ENCODE results near the gene NT5C1B.
A peak's percentile ranks its signal among the peaks of the same experiment; 100 is the strongest.

Gene NT5C1B

GRCh38 chr2:18559531-18560030, 29.8 kb downstream of the NT5C1B start:
- peak overlapping the region; percentile 96 for H3K27ac ChIP-seq
- peak; percentile 1 for DNase-seq (ENCODE audit: low spot score)
- CTCF ChIA-PET, result interaction anchor here (0.6 kb wide), 4 partner anchors 98 to 919 kb away, joined by 3 to 4 read pairs (median 3); no protein-coding TSS in a partner anchor

GRCh38 chr2:18558458-18558857, 30.9 kb downstream of the NT5C1B start:
- no peak for TF ChIP-seq CTCF (conservative IDR thresholded peaks at IDR 0.05; ENCODE audit: low read depth)
- no peak overlapping the region for H3K27ac ChIP-seq
- DNase-seq (ENCODE audit: low spot score), result no peak
- POLR2A ChIA-PET (ENCODE audit: low non-redundant PET), result no interaction called here
- CTCF ChIA-PET, result no interaction called here

More at GRCh38 chr2:18559531-18560030, 29.8 kb downstream of the NT5C1B start:
- no peak for TF ChIP-seq CTCF (conservative IDR thresholded peaks at IDR 0.05; ENCODE audit: low read depth)
- POLR2A ChIA-PET (ENCODE audit: low non-redundant PET), result interaction anchor here (0.8 kb wide), 1 partner anchor 13 kb away, joined by 3 read pairs; no protein-coding TSS in a partner anchor

- CTCF ChIA-PET, result no interaction called here
- no peak for TF ChIP-seq CTCF (conservative IDR thresholded peaks at IDR 0.05; ENCODE audit: low read depth)
- DNase-seq (ENCODE audit: low spot score), result no peak
- POLR2A ChIA-PET (ENCODE audit: low non-redundant PET), result no interaction called here
- H3K27ac ChIP-seq, result no peak overlapping the region
Measured at GRCh38 chr2:18557121-18557520, 32.2 kb downstream of the NT5C1B start.

- TF ChIP-seq CTCF (conservative IDR thresholded peaks at IDR 0.05; ENCODE audit: low read depth), result no peak
- ChIA-PET POLR2A (ENCODE audit: low non-redundant PET) (no interaction called here), CTCF (interaction anchor here (0.6 kb wide), 1 partner anchor 1188 kb away, joined by 3 read pairs; no protein-coding TSS in a partner anchor)
- H3K27ac ChIP-seq, result no peak overlapping the region
- DNase-seq (ENCODE audit: low spot score), result no peak
Measured at GRCh38 chr2:18552351-18553077, 36.9 kb downstream of the NT5C1B start.

GRCh38 chr2:18551623-18552022, 37.7 kb downstream of the NT5C1B start:
- no peak for DNase-seq (ENCODE audit: low spot score)
- no peak for TF ChIP-seq CTCF (conservative IDR thresholded peaks at IDR 0.05; ENCODE audit: low read depth)
- ChIA-PET CTCF (interaction anchor here (0.6 to 0.9 kb wide), 2 partner anchors 43 to 1189 kb away, joined by 3 read pairs; no protein-coding TSS in a partner anchor), POLR2A (ENCODE audit: low non-redundant PET) (no interaction called here)
- no peak overlapping the region for H3K27ac ChIP-seq

GRCh38 chr2:18551169-18551568, 38.2 kb downstream of the NT5C1B start:
- no peak for TF ChIP-seq CTCF (conservative IDR thresholded peaks at IDR 0.05; ENCODE audit: low read depth)
- ChIA-PET CTCF (interaction anchor here (0.9 kb wide), 1 partner anchor 43 kb away, joined by 3 read pairs; no protein-coding TSS in a partner anchor), POLR2A (ENCODE audit: low non-redundant PET) (no interaction called here)
- no peak overlapping the region for H3K27ac ChIP-seq
- DNase-seq (ENCODE audit: low spot score), result no peak
